Sigmoid colon (tissue), 7 donors: ENCODE measurements around the gene ACIN1. TPM values are rescaled to one million over a fixed set of nuclear protein-coding genes. Genes with fewer than 3 reads are reported as not detected.

Experiments used
- DNase-seq: peaks from one replicate; pipeline ENCODE4 v3.0.0-alpha.2; 2019
- H3K27ac ChIP-seq, 4 donors: fragments of 200-600 bp; sonication (generic); one replicate each; pipeline ENCODE4 v1.5.1; 2016 to 2019; ENCODE audit warnings: mild to moderate bottlenecking in 1 of 4
- H3K27me3 ChIP-seq, 3 donors: fragments of 200-600 bp; sonication (generic); one replicate each; pipeline ENCODE4 v1.5.1; 2019; ENCODE audit warnings: mild to moderate bottlenecking in 1 of 3
- H3K36me3 ChIP-seq, 4 donors: fragments of 200-600 bp; sonication (generic); one replicate each; pipeline ENCODE4 v1.5.1; 2016 to 2019
- H3K4me1 ChIP-seq, 4 donors: fragments of 200-600 bp; sonication (generic); one replicate each; pipeline ENCODE4 v1.5.1; 2017 to 2019
- H3K4me3 ChIP-seq, 4 donors: fragments of 200-600 bp; sonication (generic); one replicate each; pipeline ENCODE4 v1.5.1; 2017 to 2019; ENCODE audit warnings: mild to moderate bottlenecking in 2 of 4, moderate library complexity in 1 of 4
- H3K9me3 ChIP-seq, 4 donors: fragments of 200-600 bp in 3 of 4; sonication (generic) in 3 of 4; one replicate each; pipeline versions ENCODE4 v1.5.1 to v1.6.1; 2013 to 2019
- EP300 ChIP-seq, 4 donors: sonication (generic); formaldehyde crosslinking; IDR thresholded peaks; one replicate each; pipeline ENCODE4 v1.6.1; 2017; ENCODE audit warnings: antibody characterized with exemption in 4 of 4
- POLR2A ChIP-seq, 2 donors: fragments of 450-650 bp; IDR thresholded peaks; one replicate each; pipeline ENCODE4 v1.6.1; 2016; ENCODE audit warnings: antibody characterized with exemption in 2 of 2, mild to moderate bottlenecking in 2 of 2, moderate library complexity in 2 of 2
- POLR2AphosphoS5 ChIP-seq, 4 donors: sonication (generic); formaldehyde crosslinking; IDR thresholded peaks; one replicate each; pipeline ENCODE4 v1.6.1; 2017; ENCODE audit warnings: antibody characterized with exemption in 4 of 4
- WGBS, 2 donors: extraction: QIAGEN DNeasy Blood & Tissue Kit; methylation state at CpG; one replicate each; pipeline ENCODE4 v1.1.7; 2013; 5-methylcytosine and 5-hydroxymethylcytosine counted together
- intact Hi-C: fragments of 100-400 bp; cut with DNase I; formaldehyde crosslinking; loops from one replicate; pipeline ENCODE4 v1.15.1; 2023
- polyA plus RNA-seq, 3 donors: library from polyadenylated mRNA; stranded (reverse); fragments of 200-250 nt; gene quantifications; one replicate each; pipeline ENCODE4 v1.2.3, GENCODE V29; 2013
- total RNA-seq, 4 donors: library from RNA; depleted of rRNA; stranded (reverse); fragments of >200 nt; gene quantifications; one replicate each; pipeline ENCODE4 v1.1.0, GENCODE V29; 2016
- TF ChIP-seq, protein P1 (sequence below), 4 experiments: fragments of 450-650 bp in 3 of 4; fragments of 200-600 bp in 1 of 4; IDR thresholded peaks; one replicate each; pipeline ENCODE4 v1.5.1; 2016 to 2019; ENCODE audit warnings: antibody characterized with exemption in 4 of 4, mild to moderate bottlenecking in 3 of 4, moderate library complexity in 2 of 4
- donor health status: healthy with polysubstance abuse.
- donor health status: Bipolar disorder and iron deficiency.
- donor health status: healthy.

ACIN1 gene
- total and polyA plus RNA-seq, 7 donors = 37.8 to 129 (median 88.4) TPM

GRCh38 chr14:23119363-23120327, 24.7 kb upstream of the ACIN1 start:
- 61 to 78% methylated on average over 16 of the region's 16 CpGs for whole genome bisulfite sequencing, 2 donors
- Histone ChIP-seq H3K36me3 (no peaks in the 10 kb centered on the region), H3K9me3 (no peaks in the 10 kb centered on the region), H3K4me3 (no peak overlapping the region), H3K27me3 (peaks cover 0 to 6% (median 0%) of the 10 kb centered on the region in 3 donors), H3K27ac (no peak overlapping the region), H3K4me1 (peaks cover 0 to 11% (median 9%) of the 10 kb centered on the region in 4 donors)
- no peak for TF ChIP-seq EP300 (IDR thresholded peaks at IDR 0.05)
- TF ChIP-seq POLR2A (IDR thresholded peaks at IDR 0.05) = no peak
- TF ChIP-seq, protein P1, sequence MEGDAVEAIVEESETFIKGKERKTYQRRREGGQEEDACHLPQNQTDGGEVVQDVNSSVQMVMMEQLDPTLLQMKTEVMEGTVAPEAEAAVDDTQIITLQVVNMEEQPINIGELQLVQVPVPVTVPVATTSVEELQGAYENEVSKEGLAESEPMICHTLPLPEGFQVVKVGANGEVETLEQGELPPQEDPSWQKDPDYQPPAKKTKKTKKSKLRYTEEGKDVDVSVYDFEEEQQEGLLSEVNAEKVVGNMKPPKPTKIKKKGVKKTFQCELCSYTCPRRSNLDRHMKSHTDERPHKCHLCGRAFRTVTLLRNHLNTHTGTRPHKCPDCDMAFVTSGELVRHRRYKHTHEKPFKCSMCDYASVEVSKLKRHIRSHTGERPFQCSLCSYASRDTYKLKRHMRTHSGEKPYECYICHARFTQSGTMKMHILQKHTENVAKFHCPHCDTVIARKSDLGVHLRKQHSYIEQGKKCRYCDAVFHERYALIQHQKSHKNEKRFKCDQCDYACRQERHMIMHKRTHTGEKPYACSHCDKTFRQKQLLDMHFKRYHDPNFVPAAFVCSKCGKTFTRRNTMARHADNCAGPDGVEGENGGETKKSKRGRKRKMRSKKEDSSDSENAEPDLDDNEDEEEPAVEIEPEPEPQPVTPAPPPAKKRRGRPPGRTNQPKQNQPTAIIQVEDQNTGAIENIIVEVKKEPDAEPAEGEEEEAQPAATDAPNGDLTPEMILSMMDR (IDR thresholded peaks at IDR 0.05) = no peak
- TF ChIP-seq POLR2AphosphoS5 (IDR thresholded peaks at IDR 0.05) = no peak
- DNase-seq = peak; percentile 55
- intact Hi-C loops = loop anchor here (1.0 kb wide), 1 partner anchor 68 kb away; no protein-coding TSS in a partner anchor

DNA sequence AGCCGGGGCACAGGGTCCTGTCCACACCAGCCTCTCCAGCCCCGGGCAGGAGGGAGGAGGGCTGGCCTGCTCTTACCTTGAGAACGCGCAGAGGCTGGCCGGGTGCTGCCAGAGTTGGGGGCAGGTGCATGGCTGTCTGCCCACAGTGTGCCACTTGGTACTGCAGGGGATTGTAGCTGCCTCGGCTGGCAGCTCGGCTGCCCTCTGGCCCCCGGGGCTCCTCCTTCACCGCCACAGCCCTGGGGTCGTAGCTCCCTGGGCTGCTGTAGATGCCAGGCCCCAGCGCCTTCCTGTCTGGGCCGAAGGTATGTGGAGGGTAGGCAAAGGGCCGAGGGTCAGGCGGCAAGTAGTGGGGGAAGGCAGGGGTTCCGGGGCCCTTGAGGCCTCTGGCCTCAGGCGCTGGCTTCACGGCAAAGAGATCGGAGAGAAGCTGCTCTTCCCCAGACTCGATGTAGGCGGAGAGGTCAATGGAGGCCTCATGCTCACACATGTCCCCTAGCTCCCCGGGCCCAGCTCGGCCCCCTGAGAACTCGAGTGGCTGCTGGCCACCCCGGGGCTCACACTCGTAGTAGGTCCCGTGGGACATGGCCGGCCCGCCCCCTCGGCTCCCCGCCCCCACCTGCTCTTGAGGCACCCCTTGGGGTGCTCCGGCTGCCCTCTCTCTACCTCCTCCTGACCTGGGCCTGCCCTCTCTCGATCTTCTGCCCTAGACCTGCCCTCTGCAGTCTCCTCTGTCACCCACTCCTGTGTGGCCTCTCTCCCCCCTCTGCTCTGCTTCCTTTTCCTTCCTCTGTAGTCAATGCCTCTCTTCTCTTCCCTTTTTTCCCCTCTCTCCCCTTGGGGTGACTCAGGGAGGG, 23.8 kb upstream of the ACIN1 start, which contains the start of gene CEBPE:
Gene CEBPE, minus strand, starts transcription at position 750 of the 857 bp plus-strand sequence. Its CDS starts 164 bp downstream, at position 586.
- TF ChIP-seq, protein P1 (IDR thresholded peaks at IDR 0.05) = no peak
- TF ChIP-seq POLR2A (IDR thresholded peaks at IDR 0.05) (no peak), POLR2AphosphoS5 (IDR thresholded peaks at IDR 0.05) (no peak), EP300 (IDR thresholded peaks at IDR 0.05) (no peak)
- Histone ChIP-seq H3K9me3 (no peaks in the 10 kb centered on the region), H3K4me1 (peaks cover 0 to 11% (median 9%) of the 10 kb centered on the region in 4 donors), H3K27me3 (peaks cover 0 to 15% (median 3%) of the 10 kb centered on the region in 3 donors), H3K4me3 (no peak within 1 kb of the TSS), H3K36me3 (no peaks in the 10 kb centered on the region), H3K27ac (no peak within 1 kb of the TSS)
- 84 to 89% methylated on average over 32 of the region's 32 CpGs for WGBS, 2 donors
- intact Hi-C loops = no loop called here
- DNase-seq = peak; percentile 64

- H3K4me1 ChIP-seq = peaks cover 0 to 11% (median 9%) of the 10 kb centered on the region in 4 donors
- peak; percentile 42 for DNase-seq
- H3K27me3 ChIP-seq = peaks cover 0 to 18% (median 3%) of the 10 kb centered on the region in 3 donors
- H3K4me3 ChIP-seq = no peak overlapping the region
- H3K36me3 ChIP-seq = no peaks in the 10 kb centered on the region
- WGBS, 2 donors = 90% methylated on average over 32 of the region's 32 CpGs
- no peaks in the 10 kb centered on the region for H3K9me3 ChIP-seq
- intact Hi-C loops = no loop called here
- TF ChIP-seq POLR2A (IDR thresholded peaks at IDR 0.05) = no peak
- TF ChIP-seq, protein P1 (IDR thresholded peaks at IDR 0.05) = no peak
- no peak for TF ChIP-seq POLR2AphosphoS5 (IDR thresholded peaks at IDR 0.05)
- TF ChIP-seq EP300 (IDR thresholded peaks at IDR 0.05) = no peak
- H3K27ac ChIP-seq = no peak overlapping the region
Observed at GRCh38 chr14:23117371-23118020, 22.6 kb upstream of the ACIN1 start.

DNA sequence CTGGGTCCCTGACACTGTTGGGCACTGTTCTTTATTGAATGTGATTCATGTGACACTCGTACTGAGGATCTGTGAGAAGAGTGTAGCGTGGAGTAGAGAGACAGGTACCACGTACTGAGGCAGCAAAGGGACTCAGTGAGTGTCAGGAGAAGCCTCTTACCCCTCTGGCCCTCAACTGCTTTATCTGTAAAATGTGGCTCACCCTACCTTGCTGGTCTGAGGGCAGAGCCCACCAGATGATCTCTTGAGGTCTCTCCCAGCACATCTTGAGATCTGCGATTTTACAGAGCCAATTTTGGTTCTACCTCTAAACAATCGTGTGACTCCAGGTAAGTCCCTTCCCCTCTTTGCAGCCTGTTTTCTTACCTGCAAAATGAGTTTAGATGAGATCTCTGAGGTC, 21.0 kb upstream of the ACIN1 start:
- Histone ChIP-seq H3K36me3 (no peaks in the 10 kb centered on the region), H3K27me3 (peaks cover 0 to 26% (median 3%) of the 10 kb centered on the region in 3 donors), H3K9me3 (no peaks in the 10 kb centered on the region), H3K4me3 (no peak overlapping the region), H3K4me1 (peaks cover 0 to under 1% (median under 1%) of the 10 kb centered on the region in 4 donors), H3K27ac (no peak overlapping the region)
- TF ChIP-seq EP300 (IDR thresholded peaks at IDR 0.05) = no peak
- TF ChIP-seq, protein P1 (IDR thresholded peaks at IDR 0.05) = no peak
- intact Hi-C loops = no loop called here
- no peak for DNase-seq
- WGBS, 2 donors = 83 to 88% methylated on average over 5 of the region's 5 CpGs
